BE2C (cell line): ENCODE results near the gene ENPP7.

ENCODE experiments used
- DNase-seq: peaks from one replicate; pipeline ENCODE4 v3.0.0-alpha.2; 2020
- H3K27me3 ChIP-seq: fragments of 250-450 bp; sonication (Bioruptor Pico); 2 replicates; pipeline ENCODE4 v1.5.1; 2020; ENCODE audit warnings: mild to moderate bottlenecking
- H3K36me3 ChIP-seq: fragments of 250-450 bp; sonication (Bioruptor Pico); 2 replicates; pipeline ENCODE4 v1.5.1; 2020; ENCODE audit warnings: mild to moderate bottlenecking
- H3K4me1 ChIP-seq: fragments of 250-450 bp; sonication (Bioruptor Pico); 2 replicates; pipeline ENCODE4 v1.5.1; 2020
- H3K4me3 ChIP-seq: 2 replicates; pipeline ENCODE4 v1.5.1; 2011; ENCODE audit warnings: low read depth, low read length
- H3K9me3 ChIP-seq: fragments of 250-450 bp; sonication (Bioruptor Pico); 2 replicates; pipeline ENCODE4 v1.5.1; 2020
- TF ChIP-seq, protein P1 (sequence below): IDR thresholded peaks from 2 replicates; pipeline ENCODE4 v1.5.1; 2012; ENCODE audit warnings: mild to moderate bottlenecking, low read depth, low read length

ENPP7 gene

DNA sequence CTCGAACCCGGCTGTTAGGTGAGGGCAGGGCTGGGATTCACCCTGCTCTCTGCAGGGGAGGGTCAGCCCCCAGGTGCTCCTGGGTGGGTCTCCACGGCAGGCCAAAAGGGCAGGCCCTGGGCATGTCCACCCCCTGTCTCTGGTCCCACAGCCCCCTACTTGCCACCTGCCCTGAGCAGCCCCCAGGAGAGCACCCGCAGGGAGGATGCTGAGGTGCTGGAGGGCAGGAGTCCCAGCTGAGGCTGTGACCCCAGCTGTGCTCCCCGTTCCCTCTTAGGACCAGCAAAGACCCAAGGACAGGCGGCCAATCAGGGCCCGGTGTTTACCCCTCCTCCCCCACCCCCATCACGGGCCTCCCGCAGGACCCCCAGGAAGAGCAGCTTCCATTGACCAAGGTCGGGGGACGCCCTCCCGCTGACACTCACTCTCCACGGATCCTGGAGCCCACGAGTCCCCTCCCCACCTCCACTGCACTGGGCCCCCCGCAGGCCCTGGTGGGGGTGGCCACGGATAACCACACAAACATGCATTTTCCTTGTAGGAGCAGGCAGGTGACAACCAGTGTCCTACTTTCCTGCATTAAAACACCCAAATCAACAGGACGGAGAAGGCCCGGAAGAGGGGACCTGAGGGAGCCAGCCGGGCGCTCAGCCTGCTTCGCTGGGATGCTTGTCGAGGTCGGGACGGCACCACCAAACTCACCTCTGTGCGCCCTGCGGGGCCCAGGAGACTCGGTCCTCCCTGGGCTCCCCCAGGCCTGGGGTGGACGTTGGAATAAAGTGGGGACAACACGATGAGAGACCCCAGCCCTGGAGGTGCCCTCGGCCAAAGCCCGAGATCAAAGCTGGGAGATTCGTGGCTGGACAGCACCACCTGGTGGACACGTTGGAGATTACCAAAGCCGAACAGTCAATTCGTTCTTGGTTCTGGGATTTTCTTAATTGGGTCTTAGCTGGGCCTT is 22.5 kb upstream of the ENPP7 start:
- peak; percentile 65 for DNase-seq
- H3K36me3 ChIP-seq = no peaks in the 10 kb centered on the region
- H3K27me3 ChIP-seq = no peaks in the 10 kb centered on the region; the same call in 1 of the 2 replicates
- H3K4me1 ChIP-seq = no peaks in the 10 kb centered on the region
- TF ChIP-seq, protein P1, sequence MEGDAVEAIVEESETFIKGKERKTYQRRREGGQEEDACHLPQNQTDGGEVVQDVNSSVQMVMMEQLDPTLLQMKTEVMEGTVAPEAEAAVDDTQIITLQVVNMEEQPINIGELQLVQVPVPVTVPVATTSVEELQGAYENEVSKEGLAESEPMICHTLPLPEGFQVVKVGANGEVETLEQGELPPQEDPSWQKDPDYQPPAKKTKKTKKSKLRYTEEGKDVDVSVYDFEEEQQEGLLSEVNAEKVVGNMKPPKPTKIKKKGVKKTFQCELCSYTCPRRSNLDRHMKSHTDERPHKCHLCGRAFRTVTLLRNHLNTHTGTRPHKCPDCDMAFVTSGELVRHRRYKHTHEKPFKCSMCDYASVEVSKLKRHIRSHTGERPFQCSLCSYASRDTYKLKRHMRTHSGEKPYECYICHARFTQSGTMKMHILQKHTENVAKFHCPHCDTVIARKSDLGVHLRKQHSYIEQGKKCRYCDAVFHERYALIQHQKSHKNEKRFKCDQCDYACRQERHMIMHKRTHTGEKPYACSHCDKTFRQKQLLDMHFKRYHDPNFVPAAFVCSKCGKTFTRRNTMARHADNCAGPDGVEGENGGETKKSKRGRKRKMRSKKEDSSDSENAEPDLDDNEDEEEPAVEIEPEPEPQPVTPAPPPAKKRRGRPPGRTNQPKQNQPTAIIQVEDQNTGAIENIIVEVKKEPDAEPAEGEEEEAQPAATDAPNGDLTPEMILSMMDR = peak; percentile 77
- H3K4me3 ChIP-seq = no peak overlapping the region
- H3K9me3 ChIP-seq = no peaks in the 10 kb centered on the region

DNA sequence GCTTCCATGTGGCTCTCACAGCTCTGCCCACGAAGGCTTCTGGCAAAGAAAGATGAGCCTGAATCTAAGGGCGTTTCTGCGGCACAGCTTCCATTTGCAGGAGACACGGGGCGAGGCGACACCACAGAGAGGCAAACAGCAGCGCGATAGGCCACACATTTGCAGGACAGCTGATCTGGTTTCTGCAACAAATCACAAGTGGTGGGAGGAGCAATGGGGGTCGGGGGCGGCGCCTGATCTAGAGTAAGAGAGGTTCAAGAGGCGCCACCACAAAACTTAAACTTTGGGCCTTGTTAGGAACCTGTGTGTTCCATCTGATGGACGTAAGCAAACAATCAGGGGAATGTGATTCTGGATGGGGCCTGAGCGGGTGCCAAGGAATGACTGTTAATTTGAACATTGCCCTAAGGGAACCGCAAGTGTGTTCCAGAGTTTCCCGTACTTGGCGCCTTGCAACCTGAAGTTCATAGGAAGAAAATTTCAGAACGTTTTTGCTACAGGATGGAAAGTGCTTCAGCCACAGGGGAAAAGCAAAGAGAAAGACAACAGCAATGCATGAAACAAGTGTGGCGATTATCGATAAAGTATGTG is 18.9 kb upstream of the ENPP7 start:
- Histone ChIP-seq H3K4me3 (no peak overlapping the region), H3K27me3 (no peaks in the 10 kb centered on the region), H3K4me1 (peaks cover 20% of the 10 kb centered on the region), H3K36me3 (no peaks in the 10 kb centered on the region), H3K9me3 (no peaks in the 10 kb centered on the region)
- DNase-seq = no peak
- TF ChIP-seq, protein P1 = no peak

DNA sequence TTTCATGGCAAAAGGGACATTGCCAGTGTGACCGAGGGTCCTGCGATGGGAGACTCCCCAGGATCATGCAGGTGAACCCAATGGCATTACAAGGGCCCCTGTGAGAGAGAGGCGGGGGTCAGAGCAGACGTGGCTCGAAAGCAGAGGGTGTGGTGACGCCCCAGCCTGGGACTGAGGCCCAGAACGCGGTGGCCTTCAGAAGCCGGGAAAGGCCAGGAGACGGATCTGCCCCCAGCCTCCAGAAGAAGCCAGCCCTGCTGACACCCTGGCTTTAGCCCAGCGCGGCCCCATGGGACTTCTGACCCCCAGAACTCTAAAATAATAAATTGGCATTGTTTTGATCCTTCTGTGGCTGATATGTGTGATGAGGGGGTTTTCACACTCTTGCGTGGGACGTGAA is 17.4 kb upstream of the ENPP7 start:
- H3K9me3 ChIP-seq = no peaks in the 10 kb centered on the region
- H3K27me3 ChIP-seq = no peaks in the 10 kb centered on the region
- H3K36me3 ChIP-seq = no peaks in the 10 kb centered on the region
- H3K4me3 ChIP-seq = no peak overlapping the region
- no peak for DNase-seq
- TF ChIP-seq, protein P1 = no peak
- H3K4me1 ChIP-seq = peaks cover 20% of the 10 kb centered on the region

DNA sequence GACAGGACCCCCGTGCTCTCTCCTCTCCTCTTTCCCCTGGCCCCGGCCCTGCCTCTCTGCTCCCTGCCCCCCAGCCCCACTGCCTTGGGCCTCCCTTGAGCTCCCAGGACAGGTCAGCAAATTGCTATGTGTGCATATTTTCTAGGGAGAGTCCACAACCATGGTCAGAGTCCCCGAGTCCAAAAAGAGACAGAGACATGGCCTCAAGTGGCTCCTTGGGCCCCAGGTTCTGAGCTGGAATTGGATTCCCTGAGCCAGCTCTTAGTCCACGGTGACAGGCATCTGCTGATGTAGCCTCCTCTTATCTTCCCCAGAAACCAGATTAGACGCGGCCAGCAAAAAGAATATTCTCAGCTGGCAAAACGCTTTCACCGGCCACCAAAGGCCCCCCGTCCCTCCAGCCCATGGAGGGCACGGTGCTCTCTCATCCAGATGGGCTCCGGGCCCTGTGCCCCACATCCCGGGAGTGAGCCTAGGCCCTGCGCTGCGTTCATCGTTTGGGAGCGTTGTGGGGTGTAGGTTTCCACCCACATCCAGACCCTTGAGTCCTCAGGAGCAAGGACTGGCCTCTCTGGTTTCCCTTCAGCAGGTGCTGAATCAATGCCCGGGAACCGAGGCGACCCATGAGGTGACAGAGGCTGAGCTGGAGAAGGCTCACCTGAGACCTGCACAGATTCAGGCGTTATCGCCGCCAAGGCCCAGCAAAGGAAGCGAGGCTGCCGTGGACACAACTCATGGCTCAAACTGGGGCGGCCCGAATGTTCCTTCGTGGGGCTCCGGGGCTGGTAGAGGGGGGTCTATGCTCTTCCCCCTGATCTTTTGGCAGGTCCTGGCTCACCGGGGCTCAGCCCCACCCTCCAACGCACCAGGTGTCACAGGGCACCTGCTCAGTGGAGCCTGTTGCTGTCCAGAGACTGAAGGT is 16.3 kb upstream of the ENPP7 start:
- TF ChIP-seq, protein P1 = no peak
- DNase-seq = no peak
- peaks cover 20% of the 10 kb centered on the region for H3K4me1 ChIP-seq
- H3K27me3 ChIP-seq = no peaks in the 10 kb centered on the region
- no peaks in the 10 kb centered on the region for H3K36me3 ChIP-seq
- H3K4me3 ChIP-seq = no peak overlapping the region
- H3K9me3 ChIP-seq = no peaks in the 10 kb centered on the region

DNA sequence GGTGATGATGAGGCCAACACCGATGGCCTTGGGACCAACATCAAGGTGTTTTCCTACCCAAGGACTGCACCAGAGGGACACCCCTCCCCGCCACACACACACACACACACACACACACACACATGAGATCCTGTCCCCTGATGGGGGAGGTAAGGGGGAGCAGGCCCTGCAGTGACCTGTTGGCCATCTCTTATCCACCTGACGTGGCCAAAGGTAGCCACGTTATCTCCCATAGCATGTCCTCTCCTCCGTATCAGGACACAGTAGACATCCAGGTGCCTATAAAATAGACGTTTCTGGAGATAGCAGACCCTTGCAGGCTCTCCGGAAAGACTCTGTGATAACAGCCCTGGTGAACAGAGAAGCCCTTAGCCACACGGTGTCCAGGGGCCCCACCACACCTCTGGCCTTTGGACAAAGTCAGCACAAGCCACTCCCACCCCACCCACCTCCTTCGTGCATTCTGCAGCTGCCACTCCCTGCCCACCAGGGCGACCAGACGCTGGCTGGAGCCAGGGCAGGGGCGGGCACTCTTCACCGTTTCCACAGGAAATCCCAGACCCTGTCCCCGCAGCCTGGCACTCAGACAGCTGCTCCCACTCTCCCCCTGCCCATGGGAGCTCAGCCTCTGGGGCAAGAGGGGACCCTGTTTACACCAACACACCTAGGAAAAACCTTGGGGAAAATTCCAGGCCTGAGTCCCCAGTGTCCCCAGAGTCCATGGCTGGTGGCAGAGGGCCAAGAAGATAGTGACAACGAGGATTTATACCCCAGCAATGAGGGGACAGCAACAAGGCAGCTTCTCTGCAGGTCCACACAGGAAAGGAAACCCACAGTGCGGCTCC is 15.4 kb upstream of the ENPP7 start:
- TF ChIP-seq, protein P1 = no peak
- no peaks in the 10 kb centered on the region for H3K9me3 ChIP-seq
- H3K4me1 ChIP-seq = peaks cover 20% of the 10 kb centered on the region
- no peaks in the 10 kb centered on the region for H3K27me3 ChIP-seq
- H3K4me3 ChIP-seq = peak overlapping the region; percentile 16
- peak; percentile 59 for DNase-seq
- no peaks in the 10 kb centered on the region for H3K36me3 ChIP-seq
